HCT116 (cell line): ENCODE data around the gene ECE1. TPM values are rescaled to one million over a fixed set of nuclear protein-coding genes. Genes with fewer than 3 reads are reported as not detected.
"Not testable (repeated sequence)": the region's sequence is repeated elsewhere in the genome, so short reads cannot be mapped to it uniquely, and the experiment has no call there.

Experiments used
- ATAC-seq: fragments of 200-7000 bp; cut with Tn5 transposase; 2 replicates; pipeline ENCODE4 v1.9.1; 2020; ENCODE audit warnings: mild to moderate bottlenecking, moderate library complexity
- BruUV-seq: library from RNA; stranded (reverse); fragments of 400-500 nt; replicated peaks from 2 replicates; lab custom pipeline; 2021; lab: Mats Ljungman, UMichigan
- CTCF ChIA-PET: fragments of 300-600 bp; sonication (Branson Sonifier 250); formaldehyde crosslinking; loops from one replicate; lab custom pipeline; 2021; ENCODE audit warnings: antibody characterized with exemption; lab: Charles Lee
- POLR2A ChIA-PET: fragments of 300-600, 350-600 bp; sonication (Branson Sonifier 250); formaldehyde crosslinking; loops from one replicate; lab custom pipeline; 2021; ENCODE audit warnings: antibody characterized with exemption; lab: Charles Lee
- RAD21 ChIA-PET, 2 experiments: fragments of 300-600 bp; sonication (Branson Sonifier 250); formaldehyde crosslinking; loops; one replicate each; lab custom pipeline; 2023; ENCODE audit warnings: low total read pairs in 2 of 2; ENCODE audit not compliant: uncharacterized antibody in 2 of 2, unreplicated experiment in 2 of 2, low non-redundant PET in 1 of 2; lab: Charles Lee
- DNase-seq: peaks from one replicate; pipeline ENCODE4 v3.0.0-alpha.2; 2010; ENCODE audit warnings: low read depth, low spot score
- H2AFZ ChIP-seq: fragments of 200-600 bp; shearing (Covaris generic), sonication (generic); 2 replicates; pipeline ENCODE4 v1.6.1; 2017; ENCODE audit warnings: low read depth, mixed run types, mixed read lengths, antibody characterized with exemption, low read length; ENCODE audit not compliant: poor library complexity, severe bottlenecking
- H3K27ac ChIP-seq: 2 replicates; pipeline ENCODE4 v1.5.1; 2012; ENCODE audit warnings: low read depth, low read length
- H3K27me3 ChIP-seq: fragments of 200-600 bp; sonication (generic); 2 replicates; pipeline ENCODE4 v1.6.1; 2016; ENCODE audit warnings: mixed run types, low read length, mixed read lengths; ENCODE audit not compliant: insufficient read depth
- H3K36me3 ChIP-seq, 2 experiments: fragments of 200-500 bp in 1 of 2; fragments of 200-600 bp in 1 of 2; sonication (Bioruptor generic) in 1 of 2; sonication (generic) in 1 of 2; 2 replicates each; pipeline versions ENCODE4 v1.5.1 to v1.6.1; 2014 to 2016; ENCODE audit warnings: low read length in 2 of 2, inconsistent platforms in 1 of 2, mixed read lengths in 1 of 2, mixed run types in 1 of 2; ENCODE audit not compliant: insufficient read depth in 2 of 2, control insufficient read depth in 1 of 2
- H3K4me1 ChIP-seq, 2 experiments: fragments of 200-600 bp in 1 of 2; sonication (generic) in 1 of 2; 2 replicates each; pipeline versions ENCODE4 v1.5.1 to v1.6.1; 2012 to 2017; ENCODE audit warnings: low read length in 2 of 2, inconsistent platforms in 1 of 2, mild to moderate bottlenecking in 1 of 2, mixed read lengths in 1 of 2, mixed run types in 1 of 2, moderate library complexity in 1 of 2; ENCODE audit not compliant: insufficient read depth in 2 of 2, control insufficient read depth in 1 of 2
- H3K4me2 ChIP-seq: fragments of 200-600 bp; sonication (generic); 2 replicates; pipeline ENCODE4 v1.6.1; 2017; ENCODE audit warnings: mixed run types, low read length, mixed read lengths
- H3K4me3 ChIP-seq, 2 experiments: fragments of 200-600 bp in 1 of 2; sonication (generic) in 1 of 2; replicated peaks in 1 of 2; 2 replicates each; pipeline ENCODE4 v1.5.1; 2011 to 2016; ENCODE audit warnings: low read length in 2 of 2, control low read depth in 1 of 2, low read depth in 1 of 2, mild to moderate bottlenecking in 1 of 2, mixed read lengths in 1 of 2, mixed run types in 1 of 2
- H3K79me2 ChIP-seq: fragments of 200-600 bp; sonication (generic); 2 replicates; pipeline ENCODE4 v1.6.1; 2017; ENCODE audit warnings: mild to moderate bottlenecking, mixed run types, low read length, moderate library complexity, mixed read lengths; ENCODE audit not compliant: insufficient read depth
- H3K9ac ChIP-seq: fragments of 200-600 bp; sonication (generic); 2 replicates; pipeline ENCODE4 v1.6.1; 2016; ENCODE audit warnings: low read length, mixed read lengths
- H3K9me2 ChIP-seq: fragments of 200-600 bp; sonication (generic), shearing (Covaris generic); 2 replicates; pipeline ENCODE4 v1.6.1; 2017; ENCODE audit warnings: mixed run types, mild to moderate bottlenecking, moderate library complexity; ENCODE audit not compliant: insufficient read depth
- H3K9me3 ChIP-seq, 2 experiments: fragments of 200-500 bp in 1 of 2; fragments of 200-600 bp in 1 of 2; sonication (Bioruptor generic) in 1 of 2; sonication (generic) in 1 of 2; 2 replicates each; pipeline ENCODE4 v1.6.1; 2014 to 2017; ENCODE audit warnings: low read length in 2 of 2, mixed read lengths in 2 of 2, inconsistent platforms in 1 of 2, low read depth in 1 of 2, mild to moderate bottlenecking in 1 of 2, mixed run types in 1 of 2, moderate library complexity in 1 of 2; ENCODE audit not compliant: control insufficient read depth in 1 of 2, insufficient read depth in 1 of 2
- H4K20me1 ChIP-seq: fragments of 200-600 bp; sonication (generic), shearing (Covaris generic); 2 replicates; pipeline ENCODE4 v1.6.1; 2017; ENCODE audit warnings: mixed run types, mild to moderate bottlenecking, moderate library complexity; ENCODE audit not compliant: insufficient read depth
- RAD21 ChIP-seq: IDR thresholded peaks from 2 replicates; pipeline ENCODE4 v1.6.1; 2012; ENCODE audit warnings: low read depth, mild to moderate bottlenecking
- TCF7L2 ChIP-seq: IDR thresholded peaks from 2 replicates; pipeline ENCODE4 v1.7.0; 2011; ENCODE audit warnings: borderline replicate concordance, inconsistent platforms; ENCODE audit not compliant: insufficient read depth, insufficient read length; ENCODE audit errors: extremely low read depth
- YY1 ChIP-seq: IDR thresholded peaks from 2 replicates; pipeline ENCODE4 v1.6.1; 2011; ENCODE audit warnings: low read length, low read depth, moderate library complexity, mild to moderate bottlenecking; ENCODE audit not compliant: insufficient replicate concordance; ENCODE audit errors: extremely low read depth
- intact Hi-C: fragments of 100-400 bp; cut with micrococcal nuclease; formaldehyde crosslinking; loops from 2 replicates; pipeline ENCODE4 v1.10.0; 2022
- total RNA-seq: library from RNA; stranded (reverse); gene quantifications from one replicate; pipeline ENCODE4 v1.2.1, GENCODE V29; 2021; ENCODE audit not compliant: unreplicated experiment

ECE1 gene
- total RNA-seq, 1 experiment from 2014 or later = 66.8 TPM

- Histone ChIP-seq H3K79me2 (no peaks in the 10 kb centered on the region), H3K9me2 (no peaks in the 10 kb centered on the region), H3K9ac (no peak overlapping the region), H3K9me3 (no peaks in the 10 kb centered on the region), H3K4me3 (no peak overlapping the region), H4K20me1 (no peaks in the 10 kb centered on the region), H3K27me3 (no peaks in the 10 kb centered on the region), H3K36me3 (no peaks in the 10 kb centered on the region), H2AFZ (no peak overlapping the region), H3K4me1 (peaks cover 2 to 9% of the 10 kb centered on the region in 2 experiments; a peak in 2 of 4 replicates), H3K27ac (no peak overlapping the region), H3K4me2 (no peak overlapping the region; the same call in 1 of the 2 replicates)
- ChIA-PET RAD21 (interaction anchor here in 1 of 2 experiments (0.7 kb wide), 1 partner anchor 156 kb away, joined by 4 read pairs; no protein-coding TSS in a partner anchor), CTCF (no interaction called here), POLR2A (no interaction called here)
- no peak for ATAC-seq
- DNase-seq = no peak
- BruUV-seq = no TSS peak
- no peak for TF ChIP-seq YY1
- TF ChIP-seq TCF7L2 = no peak
- TF ChIP-seq RAD21 = no peak
- intact Hi-C loops = no loop called here
These were observed 78.1 kb downstream of the ECE1 start for GRCh38 chr1:21212126-21212525.

- H3K27me3 ChIP-seq, intact Hi-C loops, H3K27ac ChIP-seq, H3K9me2 ChIP-seq, H3K4me1 ChIP-seq, ATAC-seq, H3K9ac ChIP-seq, H3K36me3 ChIP-seq, RAD21 ChIA-PET, DNase-seq, H3K4me3 ChIP-seq, H2AFZ ChIP-seq, H3K79me2 ChIP-seq, H3K4me2 ChIP-seq, POLR2A ChIA-PET, CTCF ChIA-PET, H4K20me1 ChIP-seq, BruUV-seq, H3K9me3 ChIP-seq: not testable (repeated sequence)
These were observed 82.0 kb downstream of the ECE1 start for GRCh38 chr1:21208137-21208700.
